ENCODE measurements around the gene C1orf216.
"Not testable (repeated sequence)": the region's sequence is repeated elsewhere in the genome, so short reads cannot be mapped to it uniquely, and the experiment has no call there.

The C1orf216 gene

DNA sequence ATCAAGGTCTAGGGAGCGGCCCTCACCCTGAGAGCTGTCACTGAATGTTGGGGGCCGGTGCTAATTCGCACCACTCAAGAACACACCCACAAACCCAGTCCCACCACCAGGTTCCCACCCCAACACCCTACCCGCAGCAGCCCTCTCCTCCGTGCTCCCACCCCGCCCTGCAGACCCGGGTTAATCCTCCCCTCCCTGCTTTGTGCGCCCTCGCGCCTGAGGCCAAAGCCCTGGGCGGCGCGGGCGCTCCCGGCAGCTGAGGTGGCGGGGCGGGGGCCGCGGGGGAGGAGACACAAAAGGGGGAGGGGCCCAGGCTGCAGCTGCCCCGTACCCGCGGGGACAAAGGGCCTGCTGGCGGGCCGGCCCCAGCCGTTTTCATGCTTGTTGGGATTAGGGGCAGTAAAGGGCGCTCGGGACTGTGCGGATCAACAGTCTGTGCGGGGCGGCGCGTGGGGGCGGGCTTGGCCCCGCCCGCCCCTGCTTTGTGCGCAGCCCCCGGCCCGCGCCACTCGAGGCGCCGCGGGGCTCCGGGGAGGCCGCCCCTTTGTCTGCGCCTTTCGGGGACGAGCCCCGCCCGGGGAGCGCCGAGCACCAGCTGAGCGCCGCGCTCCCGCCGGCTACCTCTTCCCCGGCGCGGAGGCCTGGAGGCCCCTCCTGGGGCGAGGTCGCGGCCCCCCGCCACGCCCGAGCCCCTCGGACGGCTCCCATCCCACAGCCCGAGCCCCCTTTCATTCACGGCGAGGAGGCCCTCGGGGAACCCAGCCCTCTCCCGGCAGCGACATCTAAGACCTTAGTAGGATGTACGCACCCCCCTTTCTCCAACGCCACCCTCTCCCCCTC, 10.9 kb downstream of the C1orf216 start:
- DNase-seq (ENCODE audit: low read depth, low spot score) = no peak
- no peak overlapping the region for H3K27ac ChIP-seq

DNA sequence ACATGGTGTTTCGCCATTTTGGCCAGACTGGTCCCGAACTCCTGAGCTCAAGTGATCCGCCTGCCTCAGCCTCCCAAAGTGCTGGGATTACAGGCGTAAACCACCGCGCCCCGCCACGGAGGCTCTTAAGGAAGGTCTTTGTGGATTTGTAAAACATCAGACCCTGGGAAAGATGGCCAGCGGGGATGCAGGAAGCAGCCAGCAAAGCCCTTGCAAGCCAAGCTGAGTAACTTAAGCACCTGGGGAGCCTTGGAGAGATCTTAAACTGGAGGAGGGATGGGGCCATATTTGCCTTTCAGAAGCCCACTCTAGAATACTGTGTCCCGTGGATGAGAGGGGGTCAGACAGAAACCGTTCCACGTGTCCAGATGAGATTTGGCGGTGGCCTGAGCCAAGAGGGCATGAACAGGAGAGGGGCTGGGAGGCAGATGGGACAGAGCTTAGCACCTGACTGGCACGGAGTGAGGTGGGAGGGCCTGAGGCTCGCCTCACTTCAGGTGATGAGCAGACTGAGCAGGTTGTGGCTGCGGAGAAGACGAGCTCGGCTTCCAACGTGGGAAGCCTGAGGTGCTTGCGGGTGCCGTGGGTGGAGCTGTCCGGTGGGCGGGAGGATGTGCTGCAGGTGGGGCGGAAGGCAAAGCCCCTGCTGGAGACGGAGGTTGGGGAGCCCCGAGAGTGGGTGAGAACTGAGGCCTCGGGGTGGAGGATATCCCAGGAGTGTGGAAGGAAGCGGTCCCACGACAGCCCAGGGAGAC, 11.7 kb downstream of the C1orf216 start:
- H3K27ac ChIP-seq = no peak overlapping the region
- DNase-seq (ENCODE audit: low read depth, low spot score) = no peak

DNA sequence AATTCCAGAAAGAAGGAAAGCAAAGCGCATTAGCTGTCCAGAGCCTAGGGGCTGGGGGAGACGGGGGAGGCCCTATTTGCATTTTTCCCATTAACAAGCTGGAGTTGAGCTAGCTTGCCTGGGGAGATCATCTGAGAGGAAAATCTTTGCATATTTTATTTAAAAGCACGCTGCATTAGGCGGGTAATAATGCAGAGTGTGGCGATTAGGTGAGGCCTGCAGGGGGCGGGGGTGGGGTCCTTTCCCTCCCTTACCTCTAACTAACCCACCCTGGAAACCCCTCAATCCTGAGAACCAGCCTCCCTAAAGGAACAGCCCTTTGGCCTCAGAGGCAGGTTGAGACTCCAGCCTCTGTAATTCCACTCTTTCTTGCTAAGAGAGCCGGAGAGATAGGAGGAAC, 16.2 kb downstream of the C1orf216 start:
- H3K27ac ChIP-seq = no peak overlapping the region
- no peak for DNase-seq (ENCODE audit: low read depth, low spot score)

- not testable (repeated sequence) for H3K27ac ChIP-seq; DNase-seq (ENCODE audit: low read depth, low spot score)
Measured at GRCh38 chr1:35699152-35699551, 19.5 kb downstream of the C1orf216 start.

DNA sequence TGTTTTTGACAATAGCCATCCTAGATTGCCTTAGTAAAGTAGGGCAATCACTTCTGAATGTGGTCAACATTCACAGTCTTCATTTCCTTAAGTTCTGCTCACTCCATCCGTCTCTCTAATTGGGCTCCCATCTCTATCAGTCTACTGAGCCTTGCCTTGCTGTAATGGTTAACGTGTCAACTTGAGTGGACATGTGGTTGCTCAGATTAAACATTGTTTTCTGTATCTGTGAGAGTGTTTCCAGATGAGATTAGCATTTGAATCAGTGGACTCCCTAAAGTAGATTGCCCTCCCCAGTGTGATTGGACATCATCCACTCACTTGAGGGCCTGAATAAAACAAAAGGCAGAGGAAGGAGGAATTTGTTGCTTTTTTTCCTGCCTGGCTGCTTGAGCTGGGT, 26.4 kb downstream of the C1orf216 start:
- no peak for DNase-seq (ENCODE audit: low read depth, low spot score)
- H3K27ac ChIP-seq = no peak overlapping the region

- DNase-seq (ENCODE audit: low read depth, low spot score) = no peak
- no peak overlapping the region for H3K27ac ChIP-seq
Measured at GRCh38 chr1:35691571-35692220, 27.0 kb downstream of the C1orf216 start.

DNA sequence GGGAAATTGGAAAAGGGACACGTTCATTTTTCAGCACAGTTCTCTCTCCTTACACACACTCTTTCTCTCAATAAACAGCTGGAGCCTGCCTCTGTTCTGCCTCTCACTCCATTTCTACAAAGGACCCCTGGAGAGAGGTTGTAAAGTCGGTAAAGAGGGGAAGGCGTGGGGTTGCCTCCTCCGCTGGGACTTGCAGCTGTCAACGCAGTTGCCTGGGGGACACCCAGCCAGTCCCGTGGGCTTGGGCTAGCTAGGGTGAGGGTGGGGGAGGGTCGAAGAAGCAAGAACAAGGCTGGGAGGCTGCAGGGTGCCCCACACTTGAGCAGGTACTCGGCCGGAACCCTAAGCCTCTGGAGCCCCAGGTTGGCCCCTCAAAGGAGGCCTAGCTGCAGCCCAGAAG, 27.6 kb downstream of the C1orf216 start:
- no peak overlapping the region for H3K27ac ChIP-seq
- no peak for DNase-seq (ENCODE audit: low read depth, low spot score)

DNA sequence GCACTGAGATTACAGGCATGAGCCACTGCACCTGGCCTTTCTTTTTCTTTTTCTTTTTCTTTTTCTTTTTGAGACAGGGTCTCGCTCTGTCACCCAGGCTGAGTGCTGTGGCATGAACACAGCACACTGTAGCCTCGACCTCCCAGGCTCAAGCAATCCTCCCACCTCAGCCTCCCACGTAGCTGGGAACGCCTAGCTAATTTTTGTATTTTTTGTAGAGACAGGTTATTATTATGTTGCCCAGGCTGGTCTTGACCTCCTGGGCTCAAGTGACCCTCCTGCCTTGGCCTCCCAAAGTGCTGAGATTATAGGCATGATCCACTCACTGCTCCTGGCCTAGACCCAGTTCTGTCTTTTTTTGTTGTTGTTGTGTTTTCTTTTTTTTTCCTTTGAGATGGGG, 28.6 kb downstream of the C1orf216 start:
- H3K27ac ChIP-seq; DNase-seq (ENCODE audit: low read depth, low spot score): not testable (repeated sequence)

DNA sequence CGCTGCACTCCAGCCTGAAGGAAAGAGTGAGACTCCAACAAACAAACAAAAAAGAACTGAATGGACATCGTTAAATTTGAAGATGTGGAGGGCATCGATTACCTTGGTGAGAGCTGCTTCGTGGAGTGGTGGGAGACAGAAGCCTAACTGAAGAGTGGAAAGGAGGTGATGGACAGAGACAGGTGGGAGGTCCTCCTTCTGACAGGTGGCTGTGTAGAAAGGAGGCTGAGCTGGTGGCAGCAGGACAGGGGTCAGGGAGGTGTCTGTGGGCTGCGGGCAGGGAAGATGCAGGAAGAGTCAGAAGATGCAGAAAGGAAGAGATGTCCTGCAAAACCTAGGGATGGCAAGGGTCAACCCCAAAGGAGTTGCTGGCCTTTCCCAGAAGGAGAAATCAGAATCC, 30.5 kb downstream of the C1orf216 start:
- H3K27ac ChIP-seq = no peak overlapping the region
- no peak for DNase-seq (ENCODE audit: low read depth, low spot score)

GRCh38 chr1:35683012-35683411, 35.7 kb downstream of the C1orf216 start:
- DNase-seq (ENCODE audit: low read depth, low spot score) = no peak
- no peak overlapping the region for H3K27ac ChIP-seq

DNA sequence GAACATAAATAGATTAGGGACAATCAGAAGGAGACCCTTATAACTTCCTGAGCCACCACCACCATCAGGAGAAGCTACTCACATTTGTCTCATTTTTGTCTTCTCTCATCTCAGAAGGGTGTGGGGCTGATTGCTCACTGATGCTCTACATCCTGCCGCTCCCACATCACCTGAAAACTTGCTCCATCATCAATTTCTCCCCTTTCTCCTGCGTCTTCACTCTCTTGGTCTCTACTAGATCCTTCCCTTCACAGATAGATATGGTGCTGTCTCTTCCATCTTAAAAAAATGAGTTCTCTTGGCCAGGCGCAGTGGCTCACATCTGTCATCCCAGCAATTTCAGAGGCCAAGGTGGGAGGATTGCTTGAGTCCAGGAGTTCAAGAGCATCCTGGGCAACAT, 38.4 kb downstream of the C1orf216 start:
- no peak for DNase-seq (ENCODE audit: low read depth, low spot score)
- no peak overlapping the region for H3K27ac ChIP-seq

- H3K27ac ChIP-seq = no peak overlapping the region
- no peak for DNase-seq (ENCODE audit: low read depth, low spot score)
Measured at GRCh38 chr1:35675773-35676172, 42.9 kb downstream of the C1orf216 start.

DNA sequence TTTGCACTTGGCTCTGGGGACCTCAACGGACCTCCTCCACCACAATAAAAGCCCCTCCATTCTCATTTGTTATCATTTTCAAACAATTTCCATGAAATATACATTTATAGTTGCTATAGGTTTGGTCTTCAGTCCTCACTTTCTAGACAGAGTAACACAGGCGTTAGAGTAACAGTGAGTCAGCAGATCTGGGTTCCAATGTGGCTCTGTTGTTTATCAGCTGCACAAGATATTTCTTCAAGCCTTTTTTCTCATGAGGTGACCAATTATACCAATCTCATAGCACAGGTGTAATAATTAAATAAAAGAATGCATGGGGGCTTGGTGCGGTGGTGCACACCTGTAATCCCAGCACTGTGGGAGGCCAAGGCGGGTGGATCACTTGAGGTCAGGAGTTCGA, 44.6 kb downstream of the C1orf216 start:
- no peak overlapping the region for H3K27ac ChIP-seq
- no peak for DNase-seq (ENCODE audit: low read depth, low spot score)

DNA sequence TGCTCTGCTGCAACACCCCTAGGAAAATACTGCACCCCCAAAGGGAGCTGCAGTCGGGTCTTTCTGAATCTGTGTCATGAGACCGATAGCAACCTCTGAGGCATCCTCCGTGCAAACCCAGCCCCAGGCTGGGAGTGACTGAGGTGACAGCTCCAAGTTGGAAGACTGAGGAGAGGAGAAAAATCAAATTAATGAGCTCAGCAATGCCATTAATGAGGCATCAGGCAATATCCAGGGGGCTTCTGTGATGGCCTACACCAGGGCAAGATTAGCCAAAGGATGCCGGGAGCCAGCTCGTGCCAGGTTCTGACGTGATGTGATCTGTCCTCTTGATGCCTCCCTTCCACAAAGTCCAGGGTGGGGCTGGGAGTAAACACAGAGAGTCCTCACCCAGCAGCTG, 46.6 kb downstream of the C1orf216 start:
- DNase-seq (ENCODE audit: low read depth, low spot score) = no peak

DNA sequence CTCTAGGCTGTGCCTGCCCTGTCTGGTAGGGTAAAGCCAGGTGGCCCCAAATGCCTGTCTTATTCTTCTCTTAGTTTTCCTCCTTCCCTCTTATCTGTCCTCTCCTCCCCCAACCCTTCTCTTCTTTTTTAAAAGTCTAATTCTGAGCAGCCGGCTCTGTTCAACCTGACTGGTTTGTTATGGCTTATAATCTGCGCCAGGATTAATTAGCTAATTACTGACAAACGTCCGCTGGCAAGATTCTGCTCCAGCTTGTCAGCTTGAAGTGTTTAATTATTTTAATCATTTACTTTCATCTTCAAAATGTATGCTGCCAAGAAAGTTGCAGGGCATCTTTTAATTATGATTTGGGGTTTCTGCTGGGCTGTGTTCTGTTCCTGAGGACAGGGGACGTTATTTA, 50.2 kb downstream of the C1orf216 start:
- DNase-seq (ENCODE audit: low read depth, low spot score) = no peak
- H3K27ac ChIP-seq = no peak overlapping the region

More for the DNA sequence above, 46.6 kb downstream of the C1orf216 start:
- H3K27ac ChIP-seq = no peak overlapping the region

DNA sequence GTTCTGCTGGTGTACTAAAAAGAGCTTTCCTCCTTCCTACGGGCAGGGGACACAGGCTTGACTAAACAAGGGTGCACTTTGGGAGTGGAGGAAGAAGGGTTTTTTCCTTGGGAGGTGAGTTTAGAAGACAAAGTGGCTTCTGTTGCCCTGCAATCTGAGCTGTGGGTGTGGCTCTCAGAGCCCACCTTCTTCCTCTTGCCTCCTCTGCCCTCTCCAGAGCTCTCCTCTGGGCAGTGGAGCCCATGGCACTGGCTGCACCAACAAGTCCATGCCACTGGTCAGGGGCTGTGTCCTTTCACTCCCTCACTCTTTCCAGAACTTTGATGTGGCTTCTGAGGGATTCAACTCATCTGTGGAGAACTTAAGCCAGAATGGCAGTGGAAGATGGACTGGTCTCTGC, 51.8 kb downstream of the C1orf216 start:
- no peak overlapping the region for H3K27ac ChIP-seq
- DNase-seq (ENCODE audit: low read depth, low spot score) = no peak

- DNase-seq (ENCODE audit: low read depth, low spot score) = no peak
- no peak overlapping the region for H3K27ac ChIP-seq
Measured at GRCh38 chr1:35666216-35666615, 52.5 kb downstream of the C1orf216 start.

All from epithelial cell of prostate (primary cell).